Measurements from ENCODE around the gene ANKRD39. TPM values are rescaled to one million over a fixed set of nuclear protein-coding genes. Genes with fewer than 3 reads are reported as not detected.
"Not testable (repeated sequence)": the region's sequence is repeated elsewhere in the genome, so short reads cannot be mapped to it uniquely, and the experiment has no call there.

The ANKRD39 gene
- total RNA-seq, 1 donor: 6.1 TPM

DNA sequence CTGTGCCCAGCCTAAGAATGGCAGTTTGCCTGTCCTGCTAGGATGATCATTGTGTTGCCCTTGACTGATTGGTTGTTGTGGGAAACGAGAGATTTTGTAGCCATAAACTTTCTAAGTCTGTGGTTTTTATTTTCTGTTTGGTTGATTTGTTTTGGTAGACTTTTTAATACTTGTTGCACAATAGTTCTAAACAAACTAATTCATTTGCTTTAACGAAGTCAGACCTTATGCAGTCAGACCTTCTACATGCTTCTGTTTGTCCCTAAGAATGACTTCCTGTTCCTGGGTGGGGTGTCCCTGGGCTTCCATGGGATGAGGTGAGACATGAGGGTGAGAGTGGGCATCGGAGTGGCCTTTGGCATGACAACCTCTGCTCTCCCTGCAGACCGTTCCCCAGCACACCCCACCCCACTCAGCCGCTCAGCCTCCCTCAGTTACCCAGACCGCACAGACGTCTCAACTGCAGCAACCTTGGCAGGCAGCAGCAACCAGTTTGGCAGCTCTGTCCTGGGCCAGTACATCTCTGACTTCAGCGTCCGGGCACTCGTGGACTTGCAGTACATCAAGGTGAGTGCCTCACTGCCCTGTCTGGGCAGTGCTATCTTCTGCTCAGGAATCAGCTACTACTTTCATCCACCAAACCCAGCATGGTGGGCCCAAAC, 49.5 kb downstream of the ANKRD39 start:
- no peak overlapping the region for H3K4me3 ChIP-seq (ENCODE audit: low read depth, low read length)
- DNase-seq (ENCODE audit: low read depth): no peak
- TF ChIP-seq, protein P1, sequence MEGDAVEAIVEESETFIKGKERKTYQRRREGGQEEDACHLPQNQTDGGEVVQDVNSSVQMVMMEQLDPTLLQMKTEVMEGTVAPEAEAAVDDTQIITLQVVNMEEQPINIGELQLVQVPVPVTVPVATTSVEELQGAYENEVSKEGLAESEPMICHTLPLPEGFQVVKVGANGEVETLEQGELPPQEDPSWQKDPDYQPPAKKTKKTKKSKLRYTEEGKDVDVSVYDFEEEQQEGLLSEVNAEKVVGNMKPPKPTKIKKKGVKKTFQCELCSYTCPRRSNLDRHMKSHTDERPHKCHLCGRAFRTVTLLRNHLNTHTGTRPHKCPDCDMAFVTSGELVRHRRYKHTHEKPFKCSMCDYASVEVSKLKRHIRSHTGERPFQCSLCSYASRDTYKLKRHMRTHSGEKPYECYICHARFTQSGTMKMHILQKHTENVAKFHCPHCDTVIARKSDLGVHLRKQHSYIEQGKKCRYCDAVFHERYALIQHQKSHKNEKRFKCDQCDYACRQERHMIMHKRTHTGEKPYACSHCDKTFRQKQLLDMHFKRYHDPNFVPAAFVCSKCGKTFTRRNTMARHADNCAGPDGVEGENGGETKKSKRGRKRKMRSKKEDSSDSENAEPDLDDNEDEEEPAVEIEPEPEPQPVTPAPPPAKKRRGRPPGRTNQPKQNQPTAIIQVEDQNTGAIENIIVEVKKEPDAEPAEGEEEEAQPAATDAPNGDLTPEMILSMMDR (IDR thresholded peaks at IDR 0.05; ENCODE audit: insufficient read depth, low read length): no peak

DNA sequence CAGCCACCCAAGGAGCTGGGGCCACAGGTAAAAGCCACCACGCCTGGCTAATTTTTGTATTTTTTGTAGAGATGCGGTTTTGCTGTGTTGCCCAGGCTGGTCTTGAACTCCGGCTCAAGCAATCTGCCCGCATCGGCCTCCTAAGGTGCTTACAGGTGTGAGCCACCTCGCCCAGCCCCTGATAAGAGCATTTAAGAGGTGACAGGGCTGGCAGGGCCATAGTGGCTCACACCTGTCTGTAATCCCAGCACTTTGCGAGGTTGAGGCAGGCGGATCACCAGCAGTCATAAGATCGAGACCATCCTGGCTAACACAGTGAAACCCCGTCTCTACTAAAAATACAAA, 50.7 kb downstream of the ANKRD39 start:
- no peak overlapping the region for H3K4me3 ChIP-seq (ENCODE audit: low read depth, low read length)
- DNase-seq (ENCODE audit: low read depth): no peak
- TF ChIP-seq, protein P1 (IDR thresholded peaks at IDR 0.05; ENCODE audit: insufficient read depth, low read length): no peak

DNA sequence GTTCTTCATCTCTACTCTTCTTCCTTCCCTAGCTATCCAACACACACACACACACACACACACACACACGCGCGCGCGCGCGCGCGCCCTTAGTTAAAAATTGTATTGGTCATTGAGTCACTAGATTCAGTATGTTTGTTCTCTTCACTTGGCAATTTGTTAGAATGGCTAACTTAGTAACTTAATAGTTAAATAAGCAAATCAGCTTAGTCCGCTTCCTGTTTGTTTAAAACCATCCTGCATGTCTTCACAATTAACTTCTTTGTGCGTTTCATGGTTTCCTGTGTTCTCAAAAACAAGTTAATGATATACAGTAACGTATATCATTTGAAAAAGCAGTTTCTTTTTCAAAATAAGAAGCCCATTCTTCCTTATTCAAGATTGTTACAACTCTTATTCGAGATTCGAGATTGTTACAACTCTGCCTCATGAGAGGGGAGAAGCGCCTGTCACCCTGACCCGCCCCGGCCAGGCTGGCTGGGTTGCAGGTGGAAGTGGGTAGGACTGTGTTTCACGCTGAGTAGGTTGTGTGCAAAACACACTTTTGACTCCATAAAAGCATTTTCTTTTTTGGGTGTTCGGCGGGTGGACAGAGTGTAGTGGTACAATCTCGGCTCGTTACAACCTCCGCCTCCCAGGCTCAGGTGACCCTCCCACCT, 51.2 kb downstream of the ANKRD39 start:
- DNase-seq (ENCODE audit: low read depth): no peak
- no peak overlapping the region for H3K4me3 ChIP-seq (ENCODE audit: low read depth, low read length)
- TF ChIP-seq, protein P1 (IDR thresholded peaks at IDR 0.05; ENCODE audit: insufficient read depth, low read length): no peak

DNA sequence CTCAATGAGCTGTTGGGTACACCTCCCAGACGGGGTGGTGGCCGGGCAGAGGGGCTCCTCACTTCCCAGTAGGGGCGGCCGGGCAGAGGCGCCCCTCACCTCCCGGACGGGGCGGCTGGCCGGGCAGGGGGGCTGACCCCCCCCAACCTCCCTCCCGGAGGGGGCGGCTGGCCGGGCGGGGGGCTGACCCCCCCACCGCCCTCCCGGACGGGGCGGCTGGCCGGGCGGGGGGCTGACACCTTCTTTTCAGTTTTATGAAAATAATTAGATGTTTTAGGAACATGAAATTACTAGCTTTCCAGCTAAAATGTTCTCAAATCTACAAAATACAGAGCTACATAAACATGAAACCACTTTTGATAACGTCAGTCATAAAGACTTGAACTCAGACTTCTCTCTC, 51.9 kb downstream of the ANKRD39 start:
- not testable (repeated sequence) for DNase-seq (ENCODE audit: low read depth); H3K4me3 ChIP-seq (ENCODE audit: low read depth, low read length)

DNA sequence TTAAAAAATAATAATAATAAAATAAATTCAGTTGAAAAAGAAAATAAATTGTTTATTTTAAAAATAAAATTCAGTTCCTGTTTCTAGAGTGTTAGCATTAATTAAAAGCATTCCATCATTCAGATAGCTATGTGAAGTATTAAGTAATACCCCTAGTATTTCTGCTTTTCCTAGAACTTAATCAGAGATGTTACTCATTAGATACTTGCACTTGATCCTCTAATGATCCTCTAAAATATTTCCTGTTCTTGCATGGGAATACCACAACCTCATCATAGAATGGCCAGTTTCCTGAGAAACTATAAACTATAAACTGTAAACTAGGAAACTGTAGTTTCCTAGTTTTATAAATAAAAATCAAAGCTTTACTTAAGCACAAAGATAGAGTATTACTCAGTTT, 52.8 kb downstream of the ANKRD39 start:
- no peak for DNase-seq (ENCODE audit: low read depth)
- TF ChIP-seq, protein P1 (IDR thresholded peaks at IDR 0.05; ENCODE audit: insufficient read depth, low read length): no peak
- H3K4me3 ChIP-seq (ENCODE audit: low read depth, low read length): no peak overlapping the region

DNA sequence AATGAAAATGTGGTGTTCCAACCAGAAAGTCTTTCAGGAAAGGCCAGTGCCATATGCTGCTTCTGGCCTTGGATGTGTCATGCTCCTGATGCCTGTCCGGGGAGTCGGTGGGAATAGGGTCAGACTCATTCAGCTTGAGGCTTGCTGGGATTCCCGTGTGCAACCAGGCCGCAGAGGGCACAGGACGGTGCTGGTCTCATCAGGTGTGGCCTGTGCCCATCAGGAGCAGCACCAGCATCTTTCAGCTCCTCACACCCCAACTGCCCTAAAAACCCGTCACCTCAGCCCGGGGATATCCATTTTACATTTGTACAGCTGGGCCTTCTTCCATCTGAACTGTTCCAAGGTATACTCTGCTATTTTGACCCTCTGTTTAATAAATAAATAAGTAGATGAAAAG, 55.1 kb downstream of the ANKRD39 start:
- TF ChIP-seq, protein P1 (IDR thresholded peaks at IDR 0.05; ENCODE audit: insufficient read depth, low read length): no peak
- DNase-seq (ENCODE audit: low read depth): no peak

DNA sequence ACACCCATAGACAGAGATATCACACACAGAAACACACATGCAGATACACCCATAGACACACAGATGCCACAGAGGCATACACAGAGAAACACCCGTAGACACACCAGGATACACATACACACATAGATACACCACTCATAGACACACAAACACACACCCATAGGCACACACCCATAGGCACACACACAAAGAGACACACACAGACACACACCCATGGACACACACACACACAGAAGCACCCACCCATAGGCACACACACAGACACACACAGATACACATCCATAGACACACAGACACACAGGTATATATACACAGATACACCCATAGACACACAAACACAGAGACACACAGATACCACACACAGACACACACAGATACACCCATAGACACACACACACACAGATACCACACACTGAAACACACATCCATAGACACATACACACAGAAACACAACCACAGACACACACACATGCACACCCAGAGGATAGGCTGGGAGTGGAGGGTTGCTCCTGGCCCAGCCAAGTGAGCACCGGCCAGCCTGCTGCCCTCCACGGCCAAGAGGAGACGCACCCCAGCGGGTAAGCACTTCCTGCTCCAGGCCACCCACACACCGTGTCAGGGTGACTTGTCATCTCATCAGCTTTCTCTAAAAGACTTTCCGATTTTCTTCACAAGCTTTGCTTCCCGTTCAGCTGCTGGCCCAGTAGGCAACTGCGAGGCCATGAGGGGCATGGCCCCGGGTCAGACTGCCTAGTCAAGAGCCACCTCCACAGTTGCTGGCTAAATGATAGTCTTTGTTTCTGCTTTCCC, 55.8 kb downstream of the ANKRD39 start:
- H3K4me3 ChIP-seq (ENCODE audit: low read depth, low read length): no peak overlapping the region
- TF ChIP-seq, protein P1 (IDR thresholded peaks at IDR 0.05; ENCODE audit: insufficient read depth, low read length): no peak
- no peak for DNase-seq (ENCODE audit: low read depth)

More for the DNA sequence above, 55.1 kb downstream of the ANKRD39 start:
- H3K4me3 ChIP-seq (ENCODE audit: low read depth, low read length): no peak overlapping the region

Measured in fibroblast of the aortic adventitia (primary cell).